K562 (cell line): ENCODE results near the gene ANKLE1. TPM values are rescaled to one million over a fixed set of nuclear protein-coding genes. Genes with fewer than 3 reads are reported as not detected.

ENCODE experiments used
- ATF3 ChIP-seq, 2 experiments: fragments of 450-650 bp in 1 of 2; sonication (generic) in 1 of 2; formaldehyde crosslinking in 1 of 2; IDR thresholded peaks in 1 of 2; conservative IDR thresholded peaks in 1 of 2; 2 replicates each; pipeline versions ENCODE4 v1.6.1 to v1.8.1; 2016 to 2023; ENCODE audit warnings: mild to moderate bottlenecking in 2 of 2, moderate library complexity in 2 of 2, inconsistent platforms in 1 of 2, missing genetic modification reagents in 1 of 2
- CHCHD3 ChIP-seq: fragments of 250-450 bp; sonication (Bioruptor Pico); IDR thresholded peaks from 2 replicates; pipeline ENCODE4 v2.1.2; 2022; ENCODE audit warnings: mild to moderate bottlenecking
- ETV6 ChIP-seq, 3 experiments: fragments of 150-350 bp in 1 of 3; sonication (generic) in 1 of 3; formaldehyde crosslinking in 1 of 3; IDR thresholded peaks; 2 replicates each; pipeline versions ENCODE4 v1.6.1 to v1.8.0; 2014 to 2022; ENCODE audit warnings: borderline replicate concordance in 2 of 3, low read depth in 2 of 3, antibody characterized with exemption in 1 of 3, low read length in 1 of 3, mild to moderate bottlenecking in 1 of 3, missing genetic modification reagents in 1 of 3
- HIVEP1 ChIP-seq: fragments of 250-450 bp; sonication (Bioruptor Pico); IDR thresholded peaks from 2 replicates; pipeline ENCODE4 v1.4.0; 2020; ENCODE audit warnings: mild to moderate bottlenecking
- NFXL1 ChIP-seq: fragments of 450-650 bp; formaldehyde crosslinking; IDR thresholded peaks from 2 replicates; pipeline ENCODE4 v1.4.0; 2021; ENCODE audit warnings: mild to moderate bottlenecking
- NR2C2 ChIP-seq, 2 experiments: fragments of 200-800 bp in 1 of 2; sonication (Bioruptor generic) in 1 of 2; sonication (generic) in 1 of 2; formaldehyde crosslinking in 1 of 2; IDR thresholded peaks; 2 replicates each; pipeline versions ENCODE4 v1.6.1 to v1.8.0; 2016 to 2022; ENCODE audit warnings: mild to moderate bottlenecking in 1 of 2, missing compliant biosample characterization in 1 of 2, missing genetic modification characterization in 1 of 2, missing genetic modification reagents in 1 of 2
- PHB2 ChIP-seq: fragments of 450-650 bp; IDR thresholded peaks from 2 replicates; pipeline ENCODE4 v1.6.1; 2017; ENCODE audit warnings: low read depth
- RBBP5 ChIP-seq: fragments of 200-600 bp; sonication (generic); IDR thresholded peaks from 2 replicates; pipeline ENCODE4 v1.6.1; 2012; ENCODE audit warnings: borderline replicate concordance, mild to moderate bottlenecking, low read length, control low read depth, inconsistent platforms; ENCODE audit not compliant: insufficient read depth, poor library complexity, severe bottlenecking
- SMARCB1 ChIP-seq: IDR thresholded peaks from 2 replicates; pipeline ENCODE4 v1.6.1; 2011; ENCODE audit warnings: improper control_type of control experiment, low read depth; ENCODE audit not compliant: insufficient read length
- ZNF764 ChIP-seq: fragments of 250-450 bp; sonication (Bioruptor Pico); IDR thresholded peaks from 2 replicates; pipeline ENCODE4 v1.4.0; 2020; ENCODE audit warnings: low read depth, mild to moderate bottlenecking, moderate library complexity
- ZNF785 ChIP-seq: fragments of 250-450 bp; sonication (Bioruptor Pico); IDR thresholded peaks from 2 replicates; pipeline ENCODE4 v1.4.0; 2020; ENCODE audit warnings: mild to moderate bottlenecking
- polyA plus RNA-seq, 8 experiments: library from polyadenylated mRNA; depleted of rRNA in 4 of 8; stranded (reverse) in 5 of 8; unstranded in 3 of 8; fragments of >200 nt; fragmentation: Nextera tagmentation in 2 of 8; fragmentation: Illumina TruSeq in 1 of 8; extraction: Ambion mirVana in 2 of 8; extraction: Trizol in 1 of 8; gene quantifications; 2 replicates each; pipeline versions ENCODE4 v1.2.1 to v1.2.3, GENCODE V29; 2011 to 2014; ENCODE audit warnings: inconsistent platforms in 1 of 8, missing spikeins in 1 of 8
- total RNA-seq, 7 experiments: library from RNA; depleted of rRNA in 6 of 7; stranded (reverse); fragments of >200 nt in 6 of 7; fragmentation: Illumina TruSeq in 2 of 7; extraction: Trizol in 2 of 7; gene quantifications; 2 replicates each; pipeline versions ENCODE4 v1.2.1 to v1.2.3, GENCODE V29; 2011 to 2021; ENCODE audit warnings: low replicate concordance in 1 of 7
- TF ChIP-seq, protein P1 (sequence below), 2 experiments: fragments of 450-650 bp; IDR thresholded peaks; 2 replicates each; pipeline ENCODE4 v1.6.1; 2016; ENCODE audit warnings: mild to moderate bottlenecking in 2 of 2, borderline replicate concordance in 1 of 2, low read depth in 1 of 2, moderate library complexity in 1 of 2
- TF ChIP-seq, protein P2 (sequence below): fragments of 250-450 bp; sonication (Bioruptor Pico); IDR thresholded peaks from 2 replicates; pipeline ENCODE4 v1.4.0; 2020; ENCODE audit warnings: mild to moderate bottlenecking, moderate library complexity, borderline replicate concordance
- TF ChIP-seq, protein P3 (sequence below): fragments of 250-450 bp; sonication (Bioruptor Pico); IDR thresholded peaks from 2 replicates; pipeline ENCODE4 v1.8.0; 2022; ENCODE audit warnings: moderate library complexity, mild to moderate bottlenecking, inconsistent platforms

ANKLE1 gene
- total and polyA plus RNA-seq, 9 of the 15 experiments (the other 6 are each of a cell fraction or from before 2014, with no cell fraction given), result 0.63 to 9.2 (median 2.9) TPM

- TF ChIP-seq, protein P1, sequence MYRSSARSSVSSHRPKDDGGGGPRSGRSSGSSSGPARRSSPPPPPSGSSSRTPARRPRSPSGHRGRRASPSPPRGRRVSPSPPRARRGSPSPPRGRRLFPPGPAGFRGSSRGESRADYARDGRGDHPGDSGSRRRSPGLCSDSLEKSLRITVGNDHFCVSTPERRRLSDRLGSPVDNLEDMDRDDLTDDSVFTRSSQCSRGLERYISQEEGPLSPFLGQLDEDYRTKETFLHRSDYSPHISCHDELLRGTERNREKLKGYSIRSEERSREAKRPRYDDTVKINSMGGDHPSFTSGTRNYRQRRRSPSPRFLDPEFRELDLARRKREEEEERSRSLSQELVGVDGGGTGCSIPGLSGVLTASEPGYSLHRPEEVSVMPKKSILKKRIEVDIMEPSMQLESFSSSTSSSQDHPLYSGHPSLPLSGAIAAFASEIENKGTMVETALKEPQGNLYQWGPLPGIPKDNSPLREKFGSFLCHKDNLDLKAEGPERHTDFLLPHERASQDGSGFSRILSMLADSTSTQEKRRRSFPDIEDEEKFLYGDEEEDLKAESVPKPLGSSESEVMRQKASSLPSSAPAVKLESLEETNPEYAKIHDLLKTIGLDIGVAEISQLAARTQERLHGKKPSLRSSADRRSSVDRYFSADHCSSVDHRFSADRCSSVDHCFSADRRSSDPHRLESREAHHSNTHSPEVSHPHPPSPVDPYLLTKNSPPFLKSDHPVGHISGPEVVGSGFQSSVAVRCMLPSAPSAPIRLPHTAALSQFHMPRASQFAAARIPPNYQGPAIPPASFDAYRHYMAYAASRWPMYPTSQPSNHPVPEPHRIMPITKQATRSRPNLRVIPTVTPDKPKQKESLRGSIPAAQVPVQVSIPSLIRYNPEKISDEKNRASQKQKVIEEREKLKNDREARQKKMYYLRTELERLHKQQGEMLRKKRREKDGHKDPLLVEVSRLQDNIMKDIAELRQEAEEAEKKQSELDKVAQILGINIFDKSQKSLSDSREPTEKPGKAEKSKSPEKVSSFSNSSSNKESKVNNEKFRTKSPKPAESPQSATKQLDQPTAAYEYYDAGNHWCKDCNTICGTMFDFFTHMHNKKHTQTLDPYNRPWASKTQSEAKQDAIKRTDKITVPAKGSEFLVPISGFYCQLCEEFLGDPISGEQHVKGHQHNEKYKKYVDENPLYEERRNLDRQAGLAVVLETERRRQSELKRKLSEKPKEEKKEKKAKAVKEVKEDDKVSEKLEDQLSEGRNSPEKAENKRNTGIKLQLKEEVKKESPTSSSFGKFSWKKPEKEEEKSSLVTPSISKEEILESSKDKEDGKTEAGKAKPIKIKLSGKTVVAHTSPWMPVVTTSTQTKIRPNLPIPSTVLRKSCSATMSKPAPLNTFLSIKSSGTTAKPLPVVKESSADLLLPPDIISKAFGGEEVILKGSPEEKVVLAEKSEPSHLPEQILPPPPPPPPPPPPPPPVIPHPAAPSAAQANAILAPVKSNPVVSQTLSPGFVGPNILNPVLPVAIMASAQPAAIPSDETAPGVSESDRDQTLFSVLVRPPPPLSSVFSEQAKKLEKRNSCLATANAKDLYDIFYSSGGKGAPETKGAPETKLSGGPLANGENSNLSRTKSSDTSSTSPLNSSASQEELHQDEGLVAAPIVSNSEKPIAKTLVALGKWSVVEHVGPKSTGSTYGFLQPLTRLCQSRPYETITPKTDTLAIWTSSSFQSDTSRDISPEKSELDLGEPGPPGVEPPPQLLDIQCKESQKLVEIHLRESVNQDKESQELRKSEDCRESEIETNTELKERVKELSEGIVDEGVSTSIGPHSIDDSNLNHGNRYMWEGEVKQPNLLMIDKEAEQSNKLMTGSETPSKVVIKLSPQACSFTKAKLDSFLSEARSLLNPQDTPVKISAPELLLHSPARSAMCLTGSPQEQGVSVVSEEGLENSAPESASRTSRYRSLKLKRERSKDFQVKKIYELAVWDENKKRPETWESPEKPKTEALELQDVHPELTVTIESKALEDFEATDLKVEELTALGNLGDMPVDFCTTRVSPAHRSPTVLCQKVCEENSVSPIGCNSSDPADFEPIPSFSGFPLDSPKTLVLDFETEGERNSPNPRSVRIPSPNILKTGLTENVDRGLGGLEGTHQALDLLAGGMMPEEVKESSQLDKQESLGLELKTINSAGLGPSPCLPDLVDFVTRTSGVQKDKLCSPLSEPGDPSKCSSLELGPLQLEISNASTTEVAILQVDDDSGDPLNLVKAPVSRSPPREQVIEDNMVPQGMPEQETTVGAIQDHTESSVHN (IDR thresholded peaks at IDR 0.05; ENCODE audit: borderline replicate concordance in 1 of 2, low read depth in 1 of 2), result no peak
- TF ChIP-seq PHB2 (no peak), CHCHD3 (no peak), NR2C2 (CRISPR knock-in tag; IDR thresholded peaks at IDR 0.05) (no peak), NR2C2 (tag; IDR thresholded peaks at IDR 0.05) (peak; percentile 80), ETV6 (IDR thresholded peaks at IDR 0.05; ENCODE audit: borderline replicate concordance in 1 of 2, low read depth in 2 of 2, low read length in 1 of 2) (no peak), ETV6 (CRISPR knock-in tag; IDR thresholded peaks at IDR 0.05; ENCODE audit: borderline replicate concordance) (no peak), ZNF785 (no peak), NFXL1 (CRISPR knock-in tag) (no peak), ZNF764 (0 out of 2 replicates have a peak, but pooled peaks have one; percentile 48), SMARCB1 (no peak), ATF3 (IDR thresholded peaks at IDR 0.05) (peak; percentile 57; the same call in 1 of the 2 replicates), ATF3 (CRISPR knock-in tag; conservative IDR thresholded peaks at IDR 0.05) (no peak), RBBP5 (no peak), HIVEP1 (CRISPR knock-in tag) (no peak)
- TF ChIP-seq, protein P2, sequence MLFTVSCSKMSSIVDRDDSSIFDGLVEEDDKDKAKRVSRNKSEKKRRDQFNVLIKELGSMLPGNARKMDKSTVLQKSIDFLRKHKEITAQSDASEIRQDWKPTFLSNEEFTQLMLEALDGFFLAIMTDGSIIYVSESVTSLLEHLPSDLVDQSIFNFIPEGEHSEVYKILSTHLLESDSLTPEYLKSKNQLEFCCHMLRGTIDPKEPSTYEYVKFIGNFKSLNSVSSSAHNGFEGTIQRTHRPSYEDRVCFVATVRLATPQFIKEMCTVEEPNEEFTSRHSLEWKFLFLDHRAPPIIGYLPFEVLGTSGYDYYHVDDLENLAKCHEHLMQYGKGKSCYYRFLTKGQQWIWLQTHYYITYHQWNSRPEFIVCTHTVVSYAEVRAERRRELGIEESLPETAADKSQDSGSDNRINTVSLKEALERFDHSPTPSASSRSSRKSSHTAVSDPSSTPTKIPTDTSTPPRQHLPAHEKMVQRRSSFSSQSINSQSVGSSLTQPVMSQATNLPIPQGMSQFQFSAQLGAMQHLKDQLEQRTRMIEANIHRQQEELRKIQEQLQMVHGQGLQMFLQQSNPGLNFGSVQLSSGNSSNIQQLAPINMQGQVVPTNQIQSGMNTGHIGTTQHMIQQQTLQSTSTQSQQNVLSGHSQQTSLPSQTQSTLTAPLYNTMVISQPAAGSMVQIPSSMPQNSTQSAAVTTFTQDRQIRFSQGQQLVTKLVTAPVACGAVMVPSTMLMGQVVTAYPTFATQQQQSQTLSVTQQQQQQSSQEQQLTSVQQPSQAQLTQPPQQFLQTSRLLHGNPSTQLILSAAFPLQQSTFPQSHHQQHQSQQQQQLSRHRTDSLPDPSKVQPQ (CRISPR knock-in tag), result no peak
- TF ChIP-seq, protein P3, sequence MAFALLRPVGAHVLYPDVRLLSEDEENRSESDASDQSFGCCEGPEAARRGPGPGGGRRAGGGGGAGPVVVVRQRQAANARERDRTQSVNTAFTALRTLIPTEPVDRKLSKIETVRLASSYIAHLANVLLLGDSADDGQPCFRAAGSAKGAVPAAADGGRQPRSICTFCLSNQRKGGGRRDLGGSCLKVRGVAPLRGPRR, result no peak
These were observed 14.6 kb downstream of the ANKLE1 start (continued) for GRCh38 chr19:17296273-17296672.
